Stomach (tissue), 9 donors: ENCODE data around the gene DSTYK. TPM values are rescaled to one million over a fixed set of nuclear protein-coding genes. Genes with fewer than 3 reads are reported as not detected.

ENCODE experiments used
- DNase-seq, 2 donors: peaks; one replicate each; pipeline versions ENCODE4 v3.0.0 to v3.0.0-alpha.2; 2013 to 2019
- H3K27ac ChIP-seq, 5 donors: fragments of 200-600 bp in 4 of 5; sonication (generic) in 4 of 5; one replicate each; pipeline ENCODE4 v1.5.1; 2013 to 2019; ENCODE audit warnings: mild to moderate bottlenecking in 1 of 5, moderate library complexity in 1 of 5
- H3K27me3 ChIP-seq, 3 donors: fragments of 200-600 bp; sonication (generic); one replicate each; pipeline ENCODE4 v1.5.1; 2017 to 2019; ENCODE audit warnings: mixed run types in 1 of 3
- H3K36me3 ChIP-seq, 4 donors: fragments of 200-600 bp; sonication (generic); 1 replicate in 3 of 4; 2 replicates in 1 of 4; pipeline ENCODE4 v1.5.1; 2016 to 2019
- H3K4me1 ChIP-seq, 4 donors: fragments of 200-600 bp; sonication (generic); one replicate each; pipeline ENCODE4 v1.5.1; 2016 to 2019
- H3K4me3 ChIP-seq, 4 donors: fragments of 200-600 bp; sonication (generic) in 3 of 4; one replicate each; pipeline ENCODE4 v1.5.1; 2016 to 2019; ENCODE audit warnings: mild to moderate bottlenecking in 1 of 4
- H3K9me3 ChIP-seq, 4 donors: fragments of 200-600 bp; sonication (generic); one replicate each; pipeline ENCODE4 v1.5.1; 2016 to 2019
- CTCF ChIP-seq, 7 experiments: fragments of 450-650 bp in 4 of 7; fragments of 200-600 bp in 3 of 7; sonication (generic) in 3 of 7; IDR thresholded peaks; one replicate each; pipeline ENCODE4 v1.5.1; 2016 to 2019; ENCODE audit warnings: antibody characterized with exemption in 7 of 7, control low read depth in 2 of 7, mild to moderate bottlenecking in 1 of 7
- EP300 ChIP-seq: sonication (generic); formaldehyde crosslinking; IDR thresholded peaks from one replicate; pipeline ENCODE4 v1.6.1; 2017; ENCODE audit warnings: antibody characterized with exemption
- POLR2A ChIP-seq, 4 donors: fragments of 450-650 bp; IDR thresholded peaks; one replicate each; pipeline ENCODE4 v1.6.1; 2016; ENCODE audit warnings: antibody characterized with exemption in 4 of 4, control low read depth in 2 of 4, mild to moderate bottlenecking in 1 of 4, moderate library complexity in 1 of 4
- POLR2AphosphoS5 ChIP-seq, 3 donors: sonication (generic); formaldehyde crosslinking; IDR thresholded peaks; one replicate each; pipeline ENCODE4 v1.6.1; 2016; ENCODE audit warnings: antibody characterized with exemption in 3 of 3
- WGBS, 5 donors: extraction: QIAGEN DNeasy Blood & Tissue Kit in 3 of 5; methylation state at CpG; one replicate each; pipeline versions ENCODE4 v1.1.5 to v1.1.7; 2013 to 2018; 5-methylcytosine and 5-hydroxymethylcytosine counted together
- intact Hi-C: fragments of 100-400 bp; cut with DNase I; formaldehyde crosslinking; loops from one replicate; pipeline ENCODE4 v1.15.1; 2023; ENCODE audit warnings: low total_unique reads
- polyA plus RNA-seq, 3 donors: library from polyadenylated mRNA; stranded (reverse); fragments of 200-250 nt; gene quantifications; one replicate each; pipeline ENCODE4 v1.2.3, GENCODE V29; 2013
- total RNA-seq, 5 donors: library from RNA; depleted of rRNA; stranded (reverse); fragments of >200 nt; gene quantifications; one replicate each; pipeline versions ENCODE4 v1.1.0 to v1.2.3, GENCODE V29; 2014 to 2016
- donor health status: healthy with polysubstance abuse.
- donor health status: Bipolar disorder and iron deficiency.
- donor health status: healthy.

The DSTYK gene
- total and polyA plus RNA-seq, 8 donors, result 2.4 to 15.2 (median 3.4) TPM

- Histone ChIP-seq H3K4me3 (no peak overlapping the region), H3K27me3 (no peaks in the 10 kb centered on the region), H3K36me3 (peaks cover 4 to 45% (median 41%) of the 10 kb centered on the region in 4 donors), H3K27ac (peak overlapping the region in 2 of 5 donors; percentile 21 to 39), H3K4me1 (peaks cover 0 to 27% (median 4%) of the 10 kb centered on the region in 4 donors), H3K9me3 (no peaks in the 10 kb centered on the region)
- intact Hi-C loops, result no loop called here
- no peak for DNase-seq
- WGBS, 5 donors, result 85 to 93% (median 90%) methylated on average over 4 of the region's 4 CpGs
- TF ChIP-seq EP300 (no peak), POLR2AphosphoS5 (IDR thresholded peaks at IDR 0.05) (peak in 1 of 3 donors; percentile 28)
Observed at GRCh38 chr1:205172729-205173366, 38.7 kb downstream of the DSTYK start.

- Histone ChIP-seq H3K4me1 (peaks cover 0 to 27% (median 4%) of the 10 kb centered on the region in 4 donors), H3K27me3 (no peaks in the 10 kb centered on the region), H3K9me3 (no peaks in the 10 kb centered on the region), H3K36me3 (peaks cover 4 to 60% (median 53%) of the 10 kb centered on the region in 4 donors), H3K4me3 (no peak overlapping the region), H3K27ac (no peak overlapping the region)
- 75 to 82% (median 77%) methylated on average over 5 of the region's 5 CpGs for WGBS, 5 donors
- no peak for DNase-seq
- TF ChIP-seq EP300 (no peak), POLR2AphosphoS5 (IDR thresholded peaks at IDR 0.05) (no peak), POLR2A (IDR thresholded peaks at IDR 0.05) (no peak), CTCF (IDR thresholded peaks at IDR 0.05) (no peak)
- intact Hi-C loops, result no loop called here
Observed at GRCh38 chr1:205171369-205171768, 40.1 kb downstream of the DSTYK start.

- intact Hi-C loops, result no loop called here
- peaks cover 4 to 63% (median 58%) of the 10 kb centered on the region in 4 donors for H3K36me3 ChIP-seq
- no peak overlapping the region for H3K4me3 ChIP-seq
- peaks cover 0 to 22% (median 4%) of the 10 kb centered on the region in 4 donors for H3K4me1 ChIP-seq
- no peaks in the 10 kb centered on the region for H3K9me3 ChIP-seq
- no peak for TF ChIP-seq POLR2AphosphoS5 (IDR thresholded peaks at IDR 0.05)
- no peak for TF ChIP-seq EP300
- no peak for TF ChIP-seq POLR2A (IDR thresholded peaks at IDR 0.05)
- no peak for TF ChIP-seq CTCF (IDR thresholded peaks at IDR 0.05)
- no peak for DNase-seq
- no peaks in the 10 kb centered on the region for H3K27me3 ChIP-seq
- WGBS, 5 donors, result 84 to 91% (median 88%) methylated on average over 9 of the region's 9 CpGs
- H3K27ac ChIP-seq, result no peak overlapping the region
Observed at GRCh38 chr1:205170532-205171269, 40.8 kb downstream of the DSTYK start.

GRCh38 chr1:205169248-205169647 is 42.3 kb downstream of the DSTYK start:
- intact Hi-C loops, result no loop called here
- no peak for DNase-seq
- 91 to 95% (median 93%) methylated on average over 10 of the region's 10 CpGs for WGBS, 5 donors
- peaks cover 4 to 71% (median 61%) of the 10 kb centered on the region in 4 donors for H3K36me3 ChIP-seq
- no peak overlapping the region for H3K4me3 ChIP-seq
- H3K4me1 ChIP-seq, result peaks cover 0 to 12% (median 0%) of the 10 kb centered on the region in 4 donors
- H3K27me3 ChIP-seq, result no peaks in the 10 kb centered on the region
- H3K9me3 ChIP-seq, result no peaks in the 10 kb centered on the region
- no peak overlapping the region for H3K27ac ChIP-seq
- TF ChIP-seq POLR2A (IDR thresholded peaks at IDR 0.05), result no peak
- no peak for TF ChIP-seq EP300
- TF ChIP-seq CTCF (IDR thresholded peaks at IDR 0.05), result no peak
- TF ChIP-seq POLR2AphosphoS5 (IDR thresholded peaks at IDR 0.05), result no peak
